ENCODE measurements around the gene LUM. TPM values are rescaled to one million over a fixed set of nuclear protein-coding genes. Genes with fewer than 3 reads are reported as not detected.

The LUM gene
- total RNA-seq, 1 experiment from 2014 or later = not detected

GRCh38 chr12:91072931-91073330 lies 38.4 kb downstream of the LUM start:
- H3K4me3 Mint-ChIP-seq = no peak overlapping the region
- no peak for TF ChIP-seq CTCF (conservative IDR thresholded peaks at IDR 0.05)

More at GRCh38 chr12:91072931-91073330, 38.4 kb downstream of the LUM start:
- no peak overlapping the region for H3K23ac ChIP-seq (ENCODE audit: insufficient read length, low read depth, low read length)
- no peak overlapping the region for H2BK20ac ChIP-seq (ENCODE audit: low read depth, low read length, poor library complexity, severe bottlenecking)
- DNase-seq = no peak
- H3K27ac ChIP-seq (ENCODE audit: insufficient read length, low read depth, low read length) = no peak overlapping the region
- H3K36me3 Mint-ChIP-seq (ENCODE audit: insufficient read depth in 1 of 3, low read depth in 3 of 3) = no peaks in the 10 kb centered on the region
- no peaks in the 10 kb centered on the region for H3K27me3 Mint-ChIP-seq (ENCODE audit: low read depth)
- H3K4me2 ChIP-seq (ENCODE audit: insufficient read depth, insufficient read length, low read length) = no peak overlapping the region
- no peak overlapping the region for H3K27ac Mint-ChIP-seq
- no peak overlapping the region for H3K56ac ChIP-seq (ENCODE audit: insufficient read length, low read depth, low read length)
- no peaks in the 10 kb centered on the region for H4K20me1 ChIP-seq (ENCODE audit: control insufficient read depth, insufficient read depth, insufficient read length)
- H3K79me2 ChIP-seq (ENCODE audit: insufficient read depth, low read length) = no peaks in the 10 kb centered on the region
- no peaks in the 10 kb centered on the region for H3K9me3 ChIP-seq (ENCODE audit: control insufficient read depth, low read depth, low read length)
- H3K4me1 Mint-ChIP-seq = no peaks in the 10 kb centered on the region
- no peak overlapping the region for H3K4ac ChIP-seq (ENCODE audit: low read depth, low read length)
- WGBS (ENCODE audit: extremely low coverage, insufficient read length, low lambda C conversion rate) = no CpG with 5 or more reads among the region's 2 CpGs
- no peaks in the 10 kb centered on the region for H3K27me3 ChIP-seq (ENCODE audit: insufficient read depth, low read length)
- no peak overlapping the region for H2BK5ac ChIP-seq (ENCODE audit: insufficient read length, low read length)
- H3K4me1 ChIP-seq (ENCODE audit: insufficient read depth, low read length) = no peaks in the 10 kb centered on the region
- no peaks in the 10 kb centered on the region for H3K9me3 Mint-ChIP-seq
- no peaks in the 10 kb centered on the region for H3K23me2 ChIP-seq (ENCODE audit: insufficient read length, low read depth, low read length, poor library complexity, severe bottlenecking)
- H2BK12ac ChIP-seq (ENCODE audit: insufficient read length, low read depth, low read length) = no peak overlapping the region
- H3T11ph ChIP-seq (ENCODE audit: low read length) = no peak overlapping the region
- no peak overlapping the region for H4K5ac ChIP-seq (ENCODE audit: insufficient read length, low read depth, low read length)
- no peak overlapping the region for H4K8ac ChIP-seq (replicated peaks; ENCODE audit: insufficient read length, low read depth, low read length)
- no peak overlapping the region for H2BK15ac ChIP-seq (ENCODE audit: low read depth, low read length)
- no peak overlapping the region for H3K18ac ChIP-seq (ENCODE audit: insufficient read length, low read depth, low read length)
- H2AFZ ChIP-seq (ENCODE audit: low read length) = no peak overlapping the region
- H3K79me1 ChIP-seq (ENCODE audit: insufficient read depth, low read depth, low read length, poor library complexity, severe bottlenecking) = no peaks in the 10 kb centered on the region
- H3K9ac ChIP-seq (ENCODE audit: extremely low read depth, insufficient read length, low read length) = no peak overlapping the region
- no peak overlapping the region for H2BK120ac ChIP-seq (ENCODE audit: low read depth, low read length, poor library complexity, severe bottlenecking)
- no peak overlapping the region for H4K91ac ChIP-seq (ENCODE audit: insufficient read length, low read depth, low read length)
- no peak overlapping the region for H3K14ac ChIP-seq (ENCODE audit: insufficient read depth, low read length)
- no peak overlapping the region for H2AK5ac ChIP-seq (ENCODE audit: insufficient read length, low read length)

Measured in H9 (cell line).